Vagina (tissue), 2 donors: ENCODE measurements around the gene FBXO44.

ENCODE experiments used
- CTCF ChIP-seq, 3 experiments: fragments of 450-650 bp in 2 of 3; fragments of 200-600 bp in 1 of 3; sonication (generic) in 1 of 3; IDR thresholded peaks; one replicate each; pipeline ENCODE4 v1.5.1; 2017 to 2019; ENCODE audit warnings: antibody characterized with exemption in 3 of 3, mild to moderate bottlenecking in 2 of 3, moderate library complexity in 2 of 3
- POLR2A ChIP-seq, 2 donors: fragments of 450-650 bp; IDR thresholded peaks; one replicate each; pipeline ENCODE4 v1.6.1; 2017; ENCODE audit warnings: antibody characterized with exemption in 2 of 2, mild to moderate bottlenecking in 2 of 2, moderate library complexity in 2 of 2

DNA sequence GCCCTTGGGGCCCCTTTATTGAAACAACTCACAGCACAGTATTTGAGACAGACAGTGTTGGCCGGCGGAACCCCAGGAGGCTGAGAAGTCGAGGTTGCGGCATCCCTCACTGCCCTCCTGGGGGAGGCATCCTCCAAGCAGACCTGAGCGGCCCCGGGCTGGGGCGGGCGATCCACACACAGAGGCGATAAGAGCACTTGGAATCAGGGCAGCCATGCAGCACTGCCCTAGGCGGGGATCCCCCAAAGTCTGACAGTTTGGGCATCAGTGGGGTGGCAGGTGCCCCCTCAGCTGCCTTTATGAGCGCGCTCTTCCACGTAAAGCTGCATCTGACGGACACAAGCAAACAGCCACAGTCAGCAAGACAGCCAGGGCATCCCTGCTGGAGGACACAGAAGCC, 19.8 kb downstream of the FBXO44 start:
- TF ChIP-seq CTCF (IDR thresholded peaks at IDR 0.05) (no peak), POLR2A (IDR thresholded peaks at IDR 0.05) (no peak)
